Activated B cell treated with CpG ODN at 0.5 μM for 24 hours (primary cell): ENCODE data around the gene FARP1. TPM values are rescaled to one million over a fixed set of nuclear protein-coding genes. Genes with fewer than 3 reads are reported as not detected.

Experiments used
- ATAC-seq: fragments of 200-7000 bp; cut with Tn5 transposase; one replicate; pipeline ENCODE4 v1.10.0; 2021; ENCODE audit warnings: low read depth, mild to moderate bottlenecking, moderate library complexity
- CTCF ChIA-PET: fragments of 350-600 bp; sonication (Branson Sonifier 250); formaldehyde crosslinking; loops from one replicate; lab custom pipeline; 2021; ENCODE audit warnings: antibody characterized with exemption; lab: Charles Lee
- POLR2A ChIA-PET: fragments of 350-600 bp; sonication (Branson Sonifier 250); formaldehyde crosslinking; loops from one replicate; lab custom pipeline; 2021; ENCODE audit warnings: antibody characterized with exemption; lab: Charles Lee
- DNase-seq: peaks from one replicate; pipeline ENCODE4 v3.0.0; 2022
- H3K27ac Mint-ChIP-seq: one replicate; pipeline ENCODE4 v1.8.0; 2020; ENCODE audit warnings: mixed read lengths
- H3K27me3 Mint-ChIP-seq: one replicate; pipeline ENCODE4 v1.8.0; 2021; ENCODE audit warnings: mixed read lengths
- H3K36me3 Mint-ChIP-seq: one replicate; pipeline ENCODE4 v1.8.0; 2021; ENCODE audit warnings: low read depth, mixed read lengths
- H3K4me1 Mint-ChIP-seq: one replicate; pipeline ENCODE4 v1.8.0; 2021; ENCODE audit warnings: mixed read lengths
- H3K4me3 Mint-ChIP-seq: one replicate; pipeline ENCODE4 v1.8.0; 2020; ENCODE audit warnings: mild to moderate bottlenecking, mixed read lengths
- H3K9me3 Mint-ChIP-seq: one replicate; pipeline ENCODE4 v1.8.0; 2020; ENCODE audit warnings: mixed read lengths
- CTCF ChIP-seq: fragments of 200-600 bp; IDR thresholded peaks from one replicate; pipeline ENCODE4 v1.8.0; 2022; ENCODE audit warnings: antibody characterized with exemption, mild to moderate bottlenecking
- intact Hi-C: fragments of 100-400 bp; cut with micrococcal nuclease; formaldehyde crosslinking; loops from one replicate; pipeline ENCODE4 v1.15.1; 2024
- total RNA-seq: library from RNA; stranded (reverse); gene quantifications from 2 replicates; pipeline ENCODE4 v1.2.3, GENCODE V29; 2022

FARP1 gene
- total RNA-seq, 1 donor from 2014 or later = 2.1 TPM

- ChIA-PET POLR2A (no interaction called here), CTCF (interaction anchor here (1.0 to 5.4 kb wide), 2 partner anchors 209 to 229 kb away, joined by 4 to 155 read pairs; no protein-coding TSS in a partner anchor)
- no peak for DNase-seq
- H3K27me3 Mint-ChIP-seq = no peaks in the 10 kb centered on the region
- ATAC-seq = no peak
- intact Hi-C loops = no loop called here
- peaks cover 9% of the 10 kb centered on the region for H3K4me1 Mint-ChIP-seq
- no peak for TF ChIP-seq CTCF
- no peak overlapping the region for H3K27ac Mint-ChIP-seq
- no peak overlapping the region for H3K4me3 Mint-ChIP-seq
- no peaks in the 10 kb centered on the region for H3K9me3 Mint-ChIP-seq
- H3K36me3 Mint-ChIP-seq = peaks cover 16% of the 10 kb centered on the region
These were observed 301.0 kb downstream of the FARP1 start for GRCh38 chr13:98443800-98444325.

GRCh38 chr13:98444381-98444780 is 301.5 kb downstream of the FARP1 start:
- Mint-ChIP-seq H3K9me3 (no peaks in the 10 kb centered on the region), H3K27me3 (no peaks in the 10 kb centered on the region), H3K27ac (no peak overlapping the region), H3K4me3 (no peak overlapping the region), H3K4me1 (peaks cover 9% of the 10 kb centered on the region), H3K36me3 (peaks cover 20% of the 10 kb centered on the region)
- intact Hi-C loops = no loop called here
- CTCF ChIA-PET = interaction anchor here (0.8 to 5.4 kb wide), 13 partner anchors 11 to 588 kb away, joined by 3 to 155 read pairs (median 5); no protein-coding TSS in a partner anchor
- DNase-seq (no peak), ATAC-seq (no peak)
- TF ChIP-seq CTCF = no peak
- POLR2A ChIA-PET = interaction anchor here (3.0 kb wide), 1 partner anchor 209 kb away, joined by 10 read pairs; no protein-coding TSS in a partner anchor

- ChIA-PET POLR2A (interaction anchor here (0.6 to 3.0 kb wide), 3 partner anchors 124 to 208 kb away, joined by 4 to 10 read pairs (median 4); partner anchors contain the start of gene STK24), CTCF (interaction anchor here (0.6 to 5.4 kb wide), 25 partner anchors 10 to 590 kb away, joined by 3 to 155 read pairs (median 4); partner anchors contain the start of gene STK24)
- Mint-ChIP-seq H3K9me3 (no peaks in the 10 kb centered on the region), H3K36me3 (peaks cover 25% of the 10 kb centered on the region), H3K27ac (peak overlapping the region; percentile 76), H3K4me3 (peak overlapping the region; percentile 38), H3K4me1 (peaks cover 9% of the 10 kb centered on the region), H3K27me3 (no peaks in the 10 kb centered on the region)
- DNase-seq (peak; percentile 71), ATAC-seq (peak; percentile 98)
- intact Hi-C loops = loop anchor here (1.0 to 5.0 kb wide), 6 partner anchors 42 to 590 kb away; partner anchors contain the start of gene STK24
- peak; percentile 87 for TF ChIP-seq CTCF
These were observed 302.7 kb downstream of the FARP1 start for GRCh38 chr13:98445340-98446233.

GRCh38 chr13:98446234-98446621 is 303.3 kb downstream of the FARP1 start:
- intact Hi-C loops = loop anchor here (5.0 kb wide), 1 partner anchor 41 kb away; no protein-coding TSS in a partner anchor
- Mint-ChIP-seq H3K9me3 (no peaks in the 10 kb centered on the region), H3K27ac (peak overlapping the region; percentile 30), H3K4me1 (peaks cover 9% of the 10 kb centered on the region), H3K27me3 (no peaks in the 10 kb centered on the region), H3K4me3 (no peak overlapping the region), H3K36me3 (peaks cover 31% of the 10 kb centered on the region)
- ChIA-PET POLR2A (interaction anchor here (0.6 to 3.0 kb wide), 3 partner anchors 124 to 207 kb away, joined by 4 to 10 read pairs (median 4); partner anchors contain the start of gene STK24), CTCF (interaction anchor here (0.6 to 5.4 kb wide), 11 partner anchors 9 to 226 kb away, joined by 3 to 155 read pairs (median 6); partner anchors contain the start of gene STK24)
- ATAC-seq (no peak), DNase-seq (peak; percentile 24)
- TF ChIP-seq CTCF = no peak
